Measurements from ENCODE around the gene LGALS13.
"Not testable (repeated sequence)": the region's sequence is repeated elsewhere in the genome, so short reads cannot be mapped to it uniquely, and the experiment has no call there.

The LGALS13 gene

DNA sequence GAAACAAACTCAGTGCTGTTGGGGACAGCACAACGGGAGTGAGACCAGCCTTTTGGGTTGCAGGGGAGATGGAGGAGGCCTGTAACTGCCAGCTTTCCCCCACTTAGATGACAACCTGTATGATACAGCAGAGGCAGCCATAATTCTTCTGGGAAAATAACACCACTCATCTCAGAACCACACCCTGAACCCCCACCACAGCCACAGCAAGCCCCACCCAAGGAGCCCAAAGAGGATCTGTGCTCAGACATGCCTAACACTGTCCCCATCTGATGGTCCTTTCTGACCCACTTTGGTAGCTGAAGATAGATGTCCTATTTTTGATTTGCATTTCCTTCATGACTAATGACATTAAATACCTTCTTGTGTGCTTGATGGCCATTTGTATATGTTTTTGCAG is 15.4 kb downstream of the LGALS13 start:
- no peaks in the 10 kb centered on the region for H3K9me2 ChIP-seq (replicated peaks; ENCODE audit: insufficient read depth, low read length)
- no peaks in the 10 kb centered on the region for H3K4me1 ChIP-seq (ENCODE audit: low read length)
- no peak overlapping the region for H2AFZ ChIP-seq (ENCODE audit: low read length)
- DNase-seq, result no peak
- no peak overlapping the region for H3K4me3 ChIP-seq (ENCODE audit: low read length)
- no peak overlapping the region for H3K4me2 ChIP-seq (ENCODE audit: low read depth, low read length)
- H3K27ac ChIP-seq (ENCODE audit: low read length), result no peak overlapping the region
- no peaks in the 10 kb centered on the region for H3K79me2 ChIP-seq (ENCODE audit: low read length)
- no peaks in the 10 kb centered on the region for H3K27me3 ChIP-seq (replicated peaks; ENCODE audit: insufficient read depth, low read length)
- TF ChIP-seq, protein P1, sequence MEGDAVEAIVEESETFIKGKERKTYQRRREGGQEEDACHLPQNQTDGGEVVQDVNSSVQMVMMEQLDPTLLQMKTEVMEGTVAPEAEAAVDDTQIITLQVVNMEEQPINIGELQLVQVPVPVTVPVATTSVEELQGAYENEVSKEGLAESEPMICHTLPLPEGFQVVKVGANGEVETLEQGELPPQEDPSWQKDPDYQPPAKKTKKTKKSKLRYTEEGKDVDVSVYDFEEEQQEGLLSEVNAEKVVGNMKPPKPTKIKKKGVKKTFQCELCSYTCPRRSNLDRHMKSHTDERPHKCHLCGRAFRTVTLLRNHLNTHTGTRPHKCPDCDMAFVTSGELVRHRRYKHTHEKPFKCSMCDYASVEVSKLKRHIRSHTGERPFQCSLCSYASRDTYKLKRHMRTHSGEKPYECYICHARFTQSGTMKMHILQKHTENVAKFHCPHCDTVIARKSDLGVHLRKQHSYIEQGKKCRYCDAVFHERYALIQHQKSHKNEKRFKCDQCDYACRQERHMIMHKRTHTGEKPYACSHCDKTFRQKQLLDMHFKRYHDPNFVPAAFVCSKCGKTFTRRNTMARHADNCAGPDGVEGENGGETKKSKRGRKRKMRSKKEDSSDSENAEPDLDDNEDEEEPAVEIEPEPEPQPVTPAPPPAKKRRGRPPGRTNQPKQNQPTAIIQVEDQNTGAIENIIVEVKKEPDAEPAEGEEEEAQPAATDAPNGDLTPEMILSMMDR (IDR thresholded peaks at IDR 0.05; ENCODE audit: low read length), result no peak
- TF ChIP-seq EZH2 (optimal IDR thresholded peaks at IDR 0.05; ENCODE audit: low read depth, low read length), result no peak
- TF ChIP-seq EZH2phosphoT487 (IDR thresholded peaks at IDR 0.05; ENCODE audit: low read length), result no peak
- no peaks in the 10 kb centered on the region for H3K9me3 ChIP-seq (replicated peaks; ENCODE audit: insufficient read depth, low read length)
- no peaks in the 10 kb centered on the region for H4K20me1 ChIP-seq (ENCODE audit: insufficient read depth, low read length)
- no peaks in the 10 kb centered on the region for H3F3A ChIP-seq (ENCODE audit: insufficient read depth, low read length)
- H3K9ac ChIP-seq (ENCODE audit: low read length), result no peak overlapping the region
- H3K36me3 ChIP-seq (replicated peaks; ENCODE audit: insufficient read depth, low read length), result no peaks in the 10 kb centered on the region

DNA sequence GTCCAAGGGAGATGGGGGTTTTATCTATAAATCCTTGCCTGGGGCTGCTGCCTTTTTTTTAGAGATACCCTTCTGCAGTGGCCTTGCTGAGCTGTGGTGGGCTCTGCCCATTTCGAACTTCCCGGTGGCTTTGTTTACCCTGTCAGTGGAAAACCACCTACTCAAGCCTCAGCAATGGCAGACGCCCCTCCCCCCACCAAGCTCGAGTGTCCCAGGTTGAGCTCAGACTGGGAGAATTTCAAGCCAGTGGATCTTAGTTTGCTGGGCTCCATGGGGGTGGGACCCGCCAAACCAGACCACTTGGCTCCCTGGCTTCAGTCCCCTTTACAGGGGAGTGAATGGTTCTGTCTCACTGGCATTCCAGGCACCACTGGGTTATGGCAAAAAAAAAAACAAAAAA is 21.6 kb downstream of the LGALS13 start:
- Histone ChIP-seq H3K4me1 (ENCODE audit: low read length) (no peaks in the 10 kb centered on the region), H3K4me3 (ENCODE audit: low read length) (no peak overlapping the region), H2AFZ (ENCODE audit: low read length) (no peak overlapping the region), H3K36me3 (replicated peaks; ENCODE audit: insufficient read depth, low read length) (no peaks in the 10 kb centered on the region), H3K9me3 (replicated peaks; ENCODE audit: insufficient read depth, low read length) (no peaks in the 10 kb centered on the region), H3K27ac (ENCODE audit: low read length) (no peak overlapping the region), H3K27me3 (replicated peaks; ENCODE audit: insufficient read depth, low read length) (no peaks in the 10 kb centered on the region), H3K79me2 (ENCODE audit: low read length) (no peaks in the 10 kb centered on the region), H3K9ac (ENCODE audit: low read length) (no peak overlapping the region), H4K20me1 (ENCODE audit: insufficient read depth, low read length) (no peaks in the 10 kb centered on the region), H3K4me2 (ENCODE audit: low read depth, low read length) (no peak overlapping the region), H3F3A (ENCODE audit: insufficient read depth, low read length) (no peaks in the 10 kb centered on the region), H3K9me2 (replicated peaks; ENCODE audit: insufficient read depth, low read length) (no peaks in the 10 kb centered on the region)
- TF ChIP-seq, protein P1 (IDR thresholded peaks at IDR 0.05; ENCODE audit: low read length), result no peak
- TF ChIP-seq EZH2phosphoT487 (IDR thresholded peaks at IDR 0.05; ENCODE audit: low read length), result no peak
- no peak for TF ChIP-seq EZH2 (optimal IDR thresholded peaks at IDR 0.05; ENCODE audit: low read depth, low read length)
- DNase-seq, result no peak

DNA sequence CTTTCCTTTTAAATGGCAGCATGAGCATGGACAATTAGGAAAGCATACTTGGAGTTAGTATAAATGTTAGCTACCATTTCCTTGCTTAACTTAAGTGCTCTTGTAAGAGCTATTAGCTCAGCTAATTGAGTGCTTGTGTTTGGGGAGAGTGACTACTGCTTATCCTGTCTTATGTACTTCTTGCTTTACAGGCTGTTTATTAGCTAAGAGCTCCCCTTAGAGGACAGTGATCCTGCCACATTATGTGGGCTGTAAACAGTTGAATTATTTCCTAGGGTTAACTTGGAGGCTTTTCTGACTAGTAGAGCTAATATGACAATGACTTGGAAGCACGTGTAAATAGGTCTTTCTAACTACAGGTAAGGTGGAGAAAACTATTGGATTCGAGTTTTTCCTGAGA is 25.3 kb downstream of the LGALS13 start:
- not testable (repeated sequence) for H3K4me2 ChIP-seq (ENCODE audit: low read depth, low read length); H3K27ac ChIP-seq (ENCODE audit: low read length); H3K36me3 ChIP-seq (replicated peaks; ENCODE audit: insufficient read depth, low read length); H3K9me2 ChIP-seq (replicated peaks; ENCODE audit: insufficient read depth, low read length); H4K20me1 ChIP-seq (ENCODE audit: insufficient read depth, low read length); H3K9me3 ChIP-seq (replicated peaks; ENCODE audit: insufficient read depth, low read length); H3K9ac ChIP-seq (ENCODE audit: low read length); H3K4me1 ChIP-seq (ENCODE audit: low read length); H3K79me2 ChIP-seq (ENCODE audit: low read length); H3F3A ChIP-seq (ENCODE audit: insufficient read depth, low read length); H2AFZ ChIP-seq (ENCODE audit: low read length); H3K27me3 ChIP-seq (replicated peaks; ENCODE audit: insufficient read depth, low read length); H3K4me3 ChIP-seq (ENCODE audit: low read length)
- TF ChIP-seq, protein P1 (IDR thresholded peaks at IDR 0.05; ENCODE audit: low read length), result peak; percentile 29
- DNase-seq, result peak; percentile 33

DNA sequence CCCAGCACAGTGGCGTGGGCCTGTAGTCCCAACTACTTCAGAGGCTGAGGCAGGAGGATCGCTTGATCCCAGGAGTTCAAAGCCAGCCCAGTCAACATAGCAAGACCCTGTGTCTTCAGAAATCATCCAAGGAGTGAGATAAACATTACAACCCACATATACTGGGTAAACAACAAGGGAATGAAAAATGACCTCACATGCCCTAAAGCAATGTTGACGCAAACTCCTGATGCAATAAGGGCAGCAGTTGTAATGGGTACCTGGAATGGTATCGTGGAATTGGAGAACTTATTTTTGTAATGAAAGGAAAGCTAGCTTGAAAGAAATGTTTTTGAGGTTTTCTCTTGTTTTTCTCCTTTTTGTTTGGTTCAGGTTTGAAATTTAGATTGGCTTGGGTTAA is 28.9 kb downstream of the LGALS13 start:
- no peaks in the 10 kb centered on the region for H3K9me2 ChIP-seq (replicated peaks; ENCODE audit: insufficient read depth, low read length)
- no peak for DNase-seq
- H3F3A ChIP-seq (ENCODE audit: insufficient read depth, low read length), result no peaks in the 10 kb centered on the region
- no peaks in the 10 kb centered on the region for H3K4me1 ChIP-seq (ENCODE audit: low read length)
- H3K4me2 ChIP-seq (ENCODE audit: low read depth, low read length), result no peak overlapping the region
- peaks cover 3% of the 10 kb centered on the region; the same call in 1 of the 2 replicates for H3K27me3 ChIP-seq (replicated peaks; ENCODE audit: insufficient read depth, low read length)
- no peak overlapping the region for H3K27ac ChIP-seq (ENCODE audit: low read length)
- H3K9ac ChIP-seq (ENCODE audit: low read length), result no peak overlapping the region
- no peaks in the 10 kb centered on the region for H3K9me3 ChIP-seq (replicated peaks; ENCODE audit: insufficient read depth, low read length)
- H2AFZ ChIP-seq (ENCODE audit: low read length), result no peak overlapping the region
- TF ChIP-seq EZH2 (optimal IDR thresholded peaks at IDR 0.05; ENCODE audit: low read depth, low read length) (no peak), EZH2phosphoT487 (IDR thresholded peaks at IDR 0.05; ENCODE audit: low read length) (no peak)
- TF ChIP-seq, protein P1 (IDR thresholded peaks at IDR 0.05; ENCODE audit: low read length), result no peak
- H3K79me2 ChIP-seq (ENCODE audit: low read length), result no peaks in the 10 kb centered on the region
- H3K4me3 ChIP-seq (ENCODE audit: low read length), result no peak overlapping the region
- no peaks in the 10 kb centered on the region for H3K36me3 ChIP-seq (replicated peaks; ENCODE audit: insufficient read depth, low read length)
- H4K20me1 ChIP-seq (ENCODE audit: insufficient read depth, low read length), result no peaks in the 10 kb centered on the region
